ENCODE measurements around the gene LRRC40. TPM values are rescaled to one million over a fixed set of nuclear protein-coding genes. Genes with fewer than 3 reads are reported as not detected.
"Not testable (repeated sequence)": the region's sequence is repeated elsewhere in the genome, so short reads cannot be mapped to it uniquely, and the experiment has no call there.

LRRC40 gene
- total RNA-seq, 1 experiment from 2014 or later, result 13.4 TPM

DNA sequence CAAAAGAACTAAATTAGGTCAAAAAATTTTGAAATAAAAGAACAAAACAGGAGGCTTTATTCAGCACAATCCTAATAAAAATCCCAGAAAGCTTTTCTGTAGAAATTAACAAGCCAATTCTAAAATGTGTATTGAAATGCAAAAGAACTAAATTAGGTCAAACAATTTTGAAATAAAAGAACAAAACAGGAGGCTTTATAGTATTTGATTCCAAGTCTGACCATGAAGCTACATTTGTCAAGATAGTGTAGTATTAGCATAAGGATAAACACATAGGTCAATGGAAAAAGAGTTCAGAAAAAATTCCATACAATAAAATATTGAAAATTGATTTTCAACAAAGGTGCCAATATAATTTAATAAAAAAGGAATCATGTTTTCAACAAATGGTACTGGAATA is 10.8 kb downstream of the LRRC40 start:
- BruUV-seq (replicated peaks), result no TSS peak
- Histone ChIP-seq H4K20me1 (ENCODE audit: insufficient read depth) (peaks cover 3% of the 10 kb centered on the region; the same call in 1 of the 2 replicates), H3K36me3 (ENCODE audit: control insufficient read depth in 1 of 2, insufficient read depth in 2 of 2, low read length in 2 of 2) (no peaks in the 10 kb centered on the region), H3K9me3 (ENCODE audit: control insufficient read depth in 1 of 2, insufficient read depth in 1 of 2, low read depth in 1 of 2, low read length in 2 of 2) (no peaks in the 10 kb centered on the region), H3K27me3 (ENCODE audit: insufficient read depth, low read length) (no peaks in the 10 kb centered on the region), H3K4me1 (ENCODE audit: control insufficient read depth in 1 of 2, insufficient read depth in 2 of 2, low read length in 2 of 2) (no peaks in the 10 kb centered on the region), H3K4me3 (replicated peaks in 1 of 2; ENCODE audit: low read depth in 1 of 2, low read length in 2 of 2) (no peak overlapping the region), H3K4me2 (ENCODE audit: low read length) (no peak overlapping the region), H2AFZ (ENCODE audit: low read depth, low read length, poor library complexity, severe bottlenecking) (no peak overlapping the region), H3K9ac (ENCODE audit: low read length) (no peak overlapping the region), H3K9me2 (ENCODE audit: insufficient read depth) (no peaks in the 10 kb centered on the region), H3K79me2 (ENCODE audit: insufficient read depth, low read length) (peaks cover 66% of the 10 kb centered on the region), H3K27ac (ENCODE audit: low read depth, low read length) (no peak overlapping the region)
- TF ChIP-seq EZH2phosphoT487 (IDR thresholded peaks at IDR 0.05; ENCODE audit: borderline replicate concordance), result no peak
- TF ChIP-seq CEBPB (IDR thresholded peaks at IDR 0.05; ENCODE audit: low read depth), result no peak
- TF ChIP-seq, protein P1, sequence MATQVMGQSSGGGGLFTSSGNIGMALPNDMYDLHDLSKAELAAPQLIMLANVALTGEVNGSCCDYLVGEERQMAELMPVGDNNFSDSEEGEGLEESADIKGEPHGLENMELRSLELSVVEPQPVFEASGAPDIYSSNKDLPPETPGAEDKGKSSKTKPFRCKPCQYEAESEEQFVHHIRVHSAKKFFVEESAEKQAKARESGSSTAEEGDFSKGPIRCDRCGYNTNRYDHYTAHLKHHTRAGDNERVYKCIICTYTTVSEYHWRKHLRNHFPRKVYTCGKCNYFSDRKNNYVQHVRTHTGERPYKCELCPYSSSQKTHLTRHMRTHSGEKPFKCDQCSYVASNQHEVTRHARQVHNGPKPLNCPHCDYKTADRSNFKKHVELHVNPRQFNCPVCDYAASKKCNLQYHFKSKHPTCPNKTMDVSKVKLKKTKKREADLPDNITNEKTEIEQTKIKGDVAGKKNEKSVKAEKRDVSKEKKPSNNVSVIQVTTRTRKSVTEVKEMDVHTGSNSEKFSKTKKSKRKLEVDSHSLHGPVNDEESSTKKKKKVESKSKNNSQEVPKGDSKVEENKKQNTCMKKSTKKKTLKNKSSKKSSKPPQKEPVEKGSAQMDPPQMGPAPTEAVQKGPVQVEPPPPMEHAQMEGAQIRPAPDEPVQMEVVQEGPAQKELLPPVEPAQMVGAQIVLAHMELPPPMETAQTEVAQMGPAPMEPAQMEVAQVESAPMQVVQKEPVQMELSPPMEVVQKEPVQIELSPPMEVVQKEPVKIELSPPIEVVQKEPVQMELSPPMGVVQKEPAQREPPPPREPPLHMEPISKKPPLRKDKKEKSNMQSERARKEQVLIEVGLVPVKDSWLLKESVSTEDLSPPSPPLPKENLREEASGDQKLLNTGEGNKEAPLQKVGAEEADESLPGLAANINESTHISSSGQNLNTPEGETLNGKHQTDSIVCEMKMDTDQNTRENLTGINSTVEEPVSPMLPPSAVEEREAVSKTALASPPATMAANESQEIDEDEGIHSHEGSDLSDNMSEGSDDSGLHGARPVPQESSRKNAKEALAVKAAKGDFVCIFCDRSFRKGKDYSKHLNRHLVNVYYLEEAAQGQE (IDR thresholded peaks at IDR 0.05; ENCODE audit: low read depth), result no peak
- TF ChIP-seq, protein P2, sequence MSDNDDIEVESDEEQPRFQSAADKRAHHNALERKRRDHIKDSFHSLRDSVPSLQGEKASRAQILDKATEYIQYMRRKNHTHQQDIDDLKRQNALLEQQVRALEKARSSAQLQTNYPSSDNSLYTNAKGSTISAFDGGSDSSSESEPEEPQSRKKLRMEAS (IDR thresholded peaks at IDR 0.05), result no peak
- TF ChIP-seq JUND (IDR thresholded peaks at IDR 0.05), result no peak
- TF ChIP-seq, protein P3, sequence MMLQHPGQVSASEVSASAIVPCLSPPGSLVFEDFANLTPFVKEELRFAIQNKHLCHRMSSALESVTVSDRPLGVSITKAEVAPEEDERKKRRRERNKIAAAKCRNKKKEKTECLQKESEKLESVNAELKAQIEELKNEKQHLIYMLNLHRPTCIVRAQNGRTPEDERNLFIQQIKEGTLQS (IDR thresholded peaks at IDR 0.05), result no peak
- TF ChIP-seq POLR2A (IDR thresholded peaks at IDR 0.05; ENCODE audit: borderline replicate concordance, extremely low read depth, insufficient read depth, insufficient read length), result no peak
- TF ChIP-seq SRF (IDR thresholded peaks at IDR 0.05; ENCODE audit: low read depth), result no peak
- TF ChIP-seq SIN3A (IDR thresholded peaks at IDR 0.05; ENCODE audit: low read depth), result no peak
- TF ChIP-seq TCF7L2 (IDR thresholded peaks at IDR 0.05; ENCODE audit: borderline replicate concordance, extremely low read depth, insufficient read depth, insufficient read length), result no peak
- TF ChIP-seq EGR1 (IDR thresholded peaks at IDR 0.05; ENCODE audit: low read depth), result no peak
- TF ChIP-seq RAD21 (IDR thresholded peaks at IDR 0.05; ENCODE audit: low read depth), result no peak
- no peak for TF ChIP-seq EZH2 (IDR thresholded peaks at IDR 0.05)
- TF ChIP-seq POLR2AphosphoS5 (IDR thresholded peaks at IDR 0.05; ENCODE audit: low read depth, low read length), result no peak
- no peak for TF ChIP-seq CBX3 (IDR thresholded peaks at IDR 0.05; ENCODE audit: low read depth)
- TF ChIP-seq, protein P4, sequence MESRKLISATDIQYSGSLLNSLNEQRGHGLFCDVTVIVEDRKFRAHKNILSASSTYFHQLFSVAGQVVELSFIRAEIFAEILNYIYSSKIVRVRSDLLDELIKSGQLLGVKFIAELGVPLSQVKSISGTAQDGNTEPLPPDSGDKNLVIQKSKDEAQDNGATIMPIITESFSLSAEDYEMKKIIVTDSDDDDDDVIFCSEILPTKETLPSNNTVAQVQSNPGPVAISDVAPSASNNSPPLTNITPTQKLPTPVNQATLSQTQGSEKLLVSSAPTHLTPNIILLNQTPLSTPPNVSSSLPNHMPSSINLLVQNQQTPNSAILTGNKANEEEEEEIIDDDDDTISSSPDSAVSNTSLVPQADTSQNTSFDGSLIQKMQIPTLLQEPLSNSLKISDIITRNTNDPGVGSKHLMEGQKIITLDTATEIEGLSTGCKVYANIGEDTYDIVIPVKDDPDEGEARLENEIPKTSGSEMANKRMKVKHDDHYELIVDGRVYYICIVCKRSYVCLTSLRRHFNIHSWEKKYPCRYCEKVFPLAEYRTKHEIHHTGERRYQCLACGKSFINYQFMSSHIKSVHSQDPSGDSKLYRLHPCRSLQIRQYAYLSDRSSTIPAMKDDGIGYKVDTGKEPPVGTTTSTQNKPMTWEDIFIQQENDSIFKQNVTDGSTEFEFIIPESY (IDR thresholded peaks at IDR 0.05; ENCODE audit: extremely low read depth, insufficient replicate concordance, low read length), result no peak
- TF ChIP-seq ZNF274 (IDR thresholded peaks at IDR 0.05; ENCODE audit: low read depth, low read length), result no peak
- no peak for TF ChIP-seq ELF1 (IDR thresholded peaks at IDR 0.05; ENCODE audit: borderline replicate concordance, low read depth)
- no peak for TF ChIP-seq SP1 (IDR thresholded peaks at IDR 0.05; ENCODE audit: low read depth)
- DNase-seq (ENCODE audit: low read depth, low spot score) (no peak), ATAC-seq (no peak)
- intact Hi-C loops (cut with micrococcal nuclease), result no loop called here
- ChIA-PET POLR2A (no interaction called here), RAD21 (ENCODE audit: low non-redundant PET in 1 of 2, low total read pairs in 2 of 2, uncharacterized antibody in 2 of 2, unreplicated experiment in 2 of 2) (no interaction called here), CTCF (no interaction called here)

DNA sequence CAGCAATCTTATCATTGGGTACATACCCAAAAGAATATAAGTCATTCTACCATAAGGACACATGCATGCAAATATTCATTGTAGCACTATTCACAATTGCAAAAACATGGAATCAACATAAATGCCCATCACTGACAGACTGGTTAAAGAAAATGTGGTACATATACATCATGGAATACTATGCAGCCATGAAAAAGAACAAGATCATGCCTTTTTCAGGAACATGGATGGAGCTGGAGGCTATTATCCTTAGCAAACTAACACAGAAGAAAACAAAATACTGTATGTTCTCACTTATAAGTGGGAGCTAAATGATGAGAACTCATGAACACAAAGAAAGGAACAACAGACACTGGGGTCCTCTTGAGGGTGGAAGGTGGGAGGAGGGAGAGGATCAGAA is 12.9 kb downstream of the LRRC40 start:
- DNase-seq (ENCODE audit: low read depth, low spot score); H3K27ac ChIP-seq (ENCODE audit: low read depth, low read length); H3K4me1 ChIP-seq (ENCODE audit: control insufficient read depth in 1 of 2, insufficient read depth in 2 of 2, low read length in 2 of 2); H3K4me2 ChIP-seq (ENCODE audit: low read length); intact Hi-C loops (cut with micrococcal nuclease); H2AFZ ChIP-seq (ENCODE audit: low read depth, low read length, poor library complexity, severe bottlenecking); H3K9me2 ChIP-seq (ENCODE audit: insufficient read depth); H3K27me3 ChIP-seq (ENCODE audit: insufficient read depth, low read length); RAD21 ChIA-PET (ENCODE audit: low non-redundant PET in 1 of 2, low total read pairs in 2 of 2, uncharacterized antibody in 2 of 2, unreplicated experiment in 2 of 2); H4K20me1 ChIP-seq (ENCODE audit: insufficient read depth); H3K4me3 ChIP-seq (replicated peaks in 1 of 2; ENCODE audit: low read depth in 1 of 2, low read length in 2 of 2); CTCF ChIA-PET; H3K36me3 ChIP-seq (ENCODE audit: control insufficient read depth in 1 of 2, insufficient read depth in 2 of 2, low read length in 2 of 2); H3K9ac ChIP-seq (ENCODE audit: low read length); BruUV-seq (replicated peaks); POLR2A ChIA-PET; H3K9me3 ChIP-seq (ENCODE audit: control insufficient read depth in 1 of 2, insufficient read depth in 1 of 2, low read depth in 1 of 2, low read length in 2 of 2); ATAC-seq: not testable (repeated sequence)
- H3K79me2 ChIP-seq (ENCODE audit: insufficient read depth, low read length), result peaks cover 51% of the 10 kb centered on the region
